MG63 (cell line): Measurements from ENCODE around the gene TNFRSF12A. TPM values are rescaled to one million over a fixed set of nuclear protein-coding genes. Genes with fewer than 3 reads are reported as not detected.

Source experiments
- DNase-seq: peaks from one replicate; pipeline ENCODE4 v3.0.0-alpha.2; 2020
- H3K27me3 ChIP-seq: fragments of 250-450 bp; sonication (Bioruptor Pico); 2 replicates; pipeline ENCODE4 v1.5.1; 2020; ENCODE audit warnings: mild to moderate bottlenecking, moderate library complexity
- H3K36me3 ChIP-seq: fragments of 250-450 bp; sonication (Bioruptor Pico); 2 replicates; pipeline ENCODE4 v1.5.1; 2020; ENCODE audit warnings: mild to moderate bottlenecking, moderate library complexity
- H3K4me3 ChIP-seq: fragments of 250-450 bp; sonication (Bioruptor Pico); 2 replicates; pipeline ENCODE4 v1.5.1; 2020; ENCODE audit warnings: mild to moderate bottlenecking, moderate library complexity
- H3K9me3 ChIP-seq: fragments of 250-450 bp; sonication (Bioruptor Pico); 2 replicates; pipeline ENCODE4 v1.5.1; 2020; ENCODE audit warnings: mild to moderate bottlenecking, moderate library complexity
- total RNA-seq: library from RNA; depleted of rRNA; stranded (reverse); fragments of >200 nt; shearing (Covaris generic); gene quantifications from 2 replicates; pipeline ENCODE4 v1.2.3, GENCODE V29; 2014; ENCODE audit warnings: low replicate concordance; rRNA removed

Gene TNFRSF12A, protein sequence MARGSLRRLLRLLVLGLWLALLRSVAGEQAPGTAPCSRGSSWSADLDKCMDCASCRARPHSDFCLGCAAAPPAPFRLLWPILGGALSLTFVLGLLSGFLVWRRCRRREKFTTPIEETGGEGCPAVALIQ
- 541 and 602 TPM in 2 replicates for total RNA-seq

DNA sequence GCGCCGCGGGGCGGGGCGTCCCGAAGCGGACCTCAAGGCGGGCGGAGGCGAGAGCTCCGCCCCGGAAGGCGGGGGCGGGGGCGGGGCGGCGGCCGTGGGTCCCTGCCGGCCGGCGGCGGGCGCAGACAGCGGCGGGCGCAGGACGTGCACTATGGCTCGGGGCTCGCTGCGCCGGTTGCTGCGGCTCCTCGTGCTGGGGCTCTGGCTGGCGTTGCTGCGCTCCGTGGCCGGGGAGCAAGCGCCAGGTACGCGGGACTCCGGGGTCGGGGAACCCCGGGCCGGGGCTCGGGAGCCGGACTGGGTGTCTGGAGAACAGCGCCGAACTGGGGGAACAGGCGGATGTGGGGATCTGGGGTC, at the start of gene TNFRSF12A:
Gene TNFRSF12A, plus strand, starts transcription at position 122 of the 357 bp plus-strand sequence. Its CDS starts 30 bp downstream, at position 152.
- Histone ChIP-seq H3K4me3 (peak within 1 kb of the TSS; percentile 99), H3K36me3 (peaks cover 25% of the 10 kb centered on the region), H3K9me3 (no peaks in the 10 kb centered on the region), H3K27me3 (no peaks in the 10 kb centered on the region)
- DNase-seq: peak; percentile 88

DNA sequence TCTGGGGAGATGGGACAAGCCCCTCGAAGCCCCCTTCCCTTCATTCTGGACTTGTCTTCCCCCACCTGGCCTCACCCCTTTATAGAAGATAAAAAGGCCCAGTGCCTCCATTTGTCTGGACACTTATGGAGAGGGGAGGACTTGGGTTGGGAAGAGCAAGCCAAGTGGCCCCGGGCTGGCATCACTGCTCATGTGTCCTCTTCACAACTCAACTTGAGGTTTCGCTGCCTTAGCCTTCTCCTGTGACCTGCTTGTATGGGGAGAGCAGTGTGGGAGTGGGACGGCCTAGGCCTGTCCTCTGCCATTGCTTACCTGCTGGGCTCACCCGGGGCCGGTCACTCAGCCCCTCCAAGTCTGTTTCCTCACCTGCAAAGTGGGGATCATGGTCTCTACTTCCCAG, 49.6 kb upstream of the TNFRSF12A start:
- peak overlapping the region; percentile 85 for H3K4me3 ChIP-seq
- no peak for DNase-seq
- no peaks in the 10 kb centered on the region for H3K27me3 ChIP-seq
- H3K9me3 ChIP-seq: no peaks in the 10 kb centered on the region
- peaks cover 44% of the 10 kb centered on the region for H3K36me3 ChIP-seq

GRCh38 chr16:2971134-2971984, 48.8 kb upstream of the TNFRSF12A start:
- no peak for DNase-seq
- H3K9me3 ChIP-seq: no peaks in the 10 kb centered on the region
- H3K36me3 ChIP-seq: peaks cover 52% of the 10 kb centered on the region
- H3K27me3 ChIP-seq: no peaks in the 10 kb centered on the region
- H3K4me3 ChIP-seq: peak overlapping the region; percentile 85

DNA sequence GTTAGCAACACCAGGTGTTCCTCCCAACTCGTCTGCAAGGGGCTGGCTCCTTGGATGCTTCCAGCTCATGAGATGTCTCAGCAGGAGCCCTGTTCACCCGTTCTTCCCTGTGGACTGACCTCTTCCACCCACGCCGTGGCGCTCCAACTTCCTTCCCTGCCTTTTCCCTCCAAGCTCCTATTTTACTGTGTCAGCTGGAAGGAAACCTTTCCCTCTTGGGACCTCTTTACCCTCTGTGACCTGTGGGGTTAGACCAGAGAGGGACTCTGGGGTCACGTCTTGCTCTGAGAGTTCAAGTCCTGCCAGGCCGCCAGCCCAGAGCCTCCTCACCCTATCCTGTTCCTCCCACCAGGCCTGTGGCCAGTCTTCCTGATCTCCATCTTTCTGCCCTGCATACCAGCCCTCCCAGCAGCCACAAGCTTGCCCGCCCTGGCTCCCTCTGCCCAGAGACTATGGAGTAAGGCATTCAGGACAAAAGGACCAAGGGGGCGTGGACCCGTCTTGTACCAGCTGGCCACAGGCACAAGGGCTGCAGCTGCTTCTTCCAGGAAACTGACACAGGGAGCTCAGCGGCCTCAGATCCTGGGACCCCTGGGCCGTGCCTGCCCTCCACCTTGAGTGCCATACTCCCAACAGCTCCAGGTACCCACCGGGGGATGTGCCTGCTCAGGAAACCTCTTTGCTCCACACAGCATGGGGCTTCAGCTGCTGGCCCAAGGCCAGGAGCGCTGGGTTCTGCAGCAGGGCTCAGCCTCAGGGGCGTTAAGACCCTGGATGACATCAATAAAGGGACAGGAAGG, 48.0 kb upstream of the TNFRSF12A start:
- no peaks in the 10 kb centered on the region for H3K9me3 ChIP-seq
- H3K4me3 ChIP-seq: no peak overlapping the region
- peaks cover 60% of the 10 kb centered on the region for H3K36me3 ChIP-seq
- H3K27me3 ChIP-seq: no peaks in the 10 kb centered on the region
- peak; percentile 37 for DNase-seq

DNA sequence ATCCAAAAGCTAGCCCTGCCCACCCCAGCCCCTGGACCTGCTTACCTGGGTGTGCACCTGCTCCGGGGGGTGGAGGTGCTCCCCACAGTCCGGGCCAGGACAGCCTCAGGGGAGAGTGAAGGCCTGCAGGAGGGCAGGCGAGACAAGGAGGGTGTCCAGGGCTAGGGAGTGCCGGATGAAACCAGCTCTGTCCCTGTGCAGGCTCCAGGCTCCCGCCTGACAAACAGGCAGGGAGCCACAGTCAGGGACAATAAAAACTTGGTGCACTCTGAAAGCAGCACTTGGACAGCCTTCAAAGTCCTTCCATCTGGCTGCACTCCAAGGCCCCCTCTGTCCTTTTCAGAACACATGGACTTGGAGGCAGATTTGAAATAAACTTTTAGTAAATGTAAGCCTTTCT, 47.1 kb upstream of the TNFRSF12A start:
- no peak for DNase-seq
- H3K9me3 ChIP-seq: no peaks in the 10 kb centered on the region
- H3K27me3 ChIP-seq: no peaks in the 10 kb centered on the region
- H3K4me3 ChIP-seq: no peak overlapping the region
- peaks cover 70% of the 10 kb centered on the region for H3K36me3 ChIP-seq

- peaks cover 75% of the 10 kb centered on the region for H3K36me3 ChIP-seq
- no peak for DNase-seq
- no peak overlapping the region for H3K4me3 ChIP-seq
- H3K9me3 ChIP-seq: no peaks in the 10 kb centered on the region
- H3K27me3 ChIP-seq: no peaks in the 10 kb centered on the region
Observed at GRCh38 chr16:2973605-2974318, 46.4 kb upstream of the TNFRSF12A start.

DNA sequence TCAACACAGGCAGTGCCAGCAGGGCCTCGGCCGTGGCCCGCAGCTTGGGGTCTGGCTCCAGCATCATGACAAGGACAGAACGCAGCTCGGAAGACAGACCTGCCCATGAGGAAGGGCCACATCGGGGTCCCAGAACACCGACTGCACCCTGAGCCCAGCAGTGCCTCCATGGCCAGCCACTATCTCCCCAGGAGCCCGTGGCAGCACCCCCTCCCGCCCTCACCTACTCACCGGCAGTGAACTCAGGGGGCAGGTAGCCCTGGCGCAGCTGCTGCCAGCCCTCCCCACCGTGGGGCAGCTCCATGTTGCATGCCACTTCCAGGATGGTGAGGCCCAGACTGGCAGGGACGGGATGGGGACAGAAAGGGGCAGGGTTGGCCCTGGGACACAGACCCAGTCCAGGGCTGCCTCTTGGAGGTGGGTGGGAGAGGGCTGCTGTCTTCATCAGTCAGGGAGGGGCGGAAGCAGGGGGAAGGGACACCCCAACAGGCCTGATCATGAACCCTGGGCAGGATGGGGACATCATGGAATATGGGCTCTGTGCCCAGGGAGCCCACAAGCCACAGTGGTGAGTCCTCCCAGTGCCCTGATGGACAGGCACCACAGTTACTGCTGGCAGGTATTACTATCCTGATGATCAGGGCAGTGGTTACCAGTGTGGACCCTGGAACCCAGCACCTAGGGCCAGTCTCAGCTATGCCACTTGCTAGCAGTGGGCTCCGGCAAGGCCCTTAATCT, 45.7 kb upstream of the TNFRSF12A start:
- peaks cover 80% of the 10 kb centered on the region for H3K36me3 ChIP-seq
- no peak overlapping the region for H3K4me3 ChIP-seq
- H3K27me3 ChIP-seq: no peaks in the 10 kb centered on the region
- DNase-seq: no peak
- H3K9me3 ChIP-seq: no peaks in the 10 kb centered on the region

GRCh38 chr16:2975161-2975795, 44.9 kb upstream of the TNFRSF12A start:
- Histone ChIP-seq H3K9me3 (no peaks in the 10 kb centered on the region), H3K4me3 (no peak overlapping the region), H3K36me3 (peaks cover 84% of the 10 kb centered on the region), H3K27me3 (no peaks in the 10 kb centered on the region)
- DNase-seq: no peak

DNA sequence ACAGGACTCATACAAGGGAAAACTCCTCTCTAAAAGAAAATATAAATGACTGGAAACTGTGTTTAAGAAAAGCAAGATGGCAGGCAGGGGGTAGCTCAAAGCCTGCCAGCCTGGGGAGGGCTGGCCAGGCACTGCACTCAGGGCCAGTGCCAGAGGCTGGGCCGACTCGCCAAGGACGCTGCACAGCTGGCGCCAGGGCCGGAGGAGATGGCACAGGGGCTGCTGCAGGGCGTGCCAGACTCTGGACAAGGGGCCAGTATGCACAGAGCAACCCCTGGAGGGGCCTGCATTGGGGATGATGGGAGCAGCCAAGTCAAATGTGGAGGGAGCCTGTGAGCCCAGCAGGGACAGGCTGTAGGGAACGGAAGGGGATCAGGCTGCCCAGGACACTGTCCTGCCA, 44.0 kb upstream of the TNFRSF12A start:
- Histone ChIP-seq H3K27me3 (no peaks in the 10 kb centered on the region), H3K36me3 (peaks cover 83% of the 10 kb centered on the region), H3K4me3 (no peak overlapping the region), H3K9me3 (no peaks in the 10 kb centered on the region)
- DNase-seq: no peak

DNA sequence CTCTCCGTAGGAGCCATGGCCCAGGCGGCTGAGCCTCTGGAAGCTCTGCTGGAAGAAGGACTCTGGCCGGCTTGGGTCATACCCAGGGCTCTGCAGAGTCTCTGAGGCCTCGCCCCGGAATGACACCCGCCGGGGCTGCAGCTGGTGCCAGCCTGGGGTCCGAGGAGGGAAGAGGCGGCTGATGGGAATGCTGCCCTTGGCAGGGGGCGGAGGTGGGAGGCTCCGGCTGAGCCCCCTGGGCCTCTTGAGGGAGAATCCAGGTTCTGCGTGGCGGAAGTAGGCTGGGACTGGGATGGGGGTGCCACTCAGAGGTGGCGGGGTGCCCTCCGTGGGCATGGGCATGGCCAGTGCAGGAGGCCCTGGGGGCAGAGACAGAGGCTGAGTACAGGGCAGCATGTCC, 43.5 kb upstream of the TNFRSF12A start:
- H3K36me3 ChIP-seq: peaks cover 79% of the 10 kb centered on the region
- DNase-seq: no peak

GRCh38 chr16:2977440-2977839, 42.7 kb upstream of the TNFRSF12A start:
- H3K4me3 ChIP-seq: no peak overlapping the region
- no peak for DNase-seq
- no peaks in the 10 kb centered on the region for H3K9me3 ChIP-seq
- H3K27me3 ChIP-seq: no peaks in the 10 kb centered on the region
- H3K36me3 ChIP-seq: peaks cover 71% of the 10 kb centered on the region

More for the DNA sequence above, 43.5 kb upstream of the TNFRSF12A start:
- Histone ChIP-seq H3K4me3 (no peak overlapping the region), H3K9me3 (no peaks in the 10 kb centered on the region), H3K27me3 (no peaks in the 10 kb centered on the region)

DNA sequence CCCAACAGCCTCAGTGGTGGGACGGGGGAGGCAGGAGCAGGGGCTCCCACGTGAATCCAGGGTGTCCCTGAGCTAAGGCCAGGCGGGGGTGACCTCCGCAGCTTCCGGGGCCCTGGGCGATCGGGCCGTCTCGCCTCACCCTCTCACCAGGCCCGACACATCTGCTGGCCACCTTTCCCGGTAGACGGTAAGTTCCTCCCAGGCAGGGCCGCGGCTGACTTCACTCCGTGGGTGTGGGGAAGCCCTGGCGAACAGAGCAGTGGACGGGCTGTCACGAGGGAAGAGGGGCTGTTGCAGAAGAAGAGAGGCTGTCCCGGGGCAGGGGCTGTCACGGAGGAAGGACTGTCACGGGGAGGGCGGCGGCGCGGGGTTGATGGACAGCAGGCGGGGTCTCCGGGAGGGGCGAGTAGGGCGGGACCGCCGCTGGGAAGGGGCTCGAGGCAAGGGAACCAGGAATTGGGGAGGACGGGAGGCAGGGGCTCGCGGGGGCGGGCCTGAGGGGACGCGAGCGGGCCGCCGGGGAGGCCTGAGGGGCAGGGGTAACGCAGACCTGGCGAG, 40.4 kb upstream of the TNFRSF12A start:
- H3K27me3 ChIP-seq: no peaks in the 10 kb centered on the region
- H3K4me3 ChIP-seq: peak overlapping the region; percentile 79
- DNase-seq: peak; percentile 52
- peaks cover 48% of the 10 kb centered on the region for H3K36me3 ChIP-seq
- H3K9me3 ChIP-seq: no peaks in the 10 kb centered on the region

DNA sequence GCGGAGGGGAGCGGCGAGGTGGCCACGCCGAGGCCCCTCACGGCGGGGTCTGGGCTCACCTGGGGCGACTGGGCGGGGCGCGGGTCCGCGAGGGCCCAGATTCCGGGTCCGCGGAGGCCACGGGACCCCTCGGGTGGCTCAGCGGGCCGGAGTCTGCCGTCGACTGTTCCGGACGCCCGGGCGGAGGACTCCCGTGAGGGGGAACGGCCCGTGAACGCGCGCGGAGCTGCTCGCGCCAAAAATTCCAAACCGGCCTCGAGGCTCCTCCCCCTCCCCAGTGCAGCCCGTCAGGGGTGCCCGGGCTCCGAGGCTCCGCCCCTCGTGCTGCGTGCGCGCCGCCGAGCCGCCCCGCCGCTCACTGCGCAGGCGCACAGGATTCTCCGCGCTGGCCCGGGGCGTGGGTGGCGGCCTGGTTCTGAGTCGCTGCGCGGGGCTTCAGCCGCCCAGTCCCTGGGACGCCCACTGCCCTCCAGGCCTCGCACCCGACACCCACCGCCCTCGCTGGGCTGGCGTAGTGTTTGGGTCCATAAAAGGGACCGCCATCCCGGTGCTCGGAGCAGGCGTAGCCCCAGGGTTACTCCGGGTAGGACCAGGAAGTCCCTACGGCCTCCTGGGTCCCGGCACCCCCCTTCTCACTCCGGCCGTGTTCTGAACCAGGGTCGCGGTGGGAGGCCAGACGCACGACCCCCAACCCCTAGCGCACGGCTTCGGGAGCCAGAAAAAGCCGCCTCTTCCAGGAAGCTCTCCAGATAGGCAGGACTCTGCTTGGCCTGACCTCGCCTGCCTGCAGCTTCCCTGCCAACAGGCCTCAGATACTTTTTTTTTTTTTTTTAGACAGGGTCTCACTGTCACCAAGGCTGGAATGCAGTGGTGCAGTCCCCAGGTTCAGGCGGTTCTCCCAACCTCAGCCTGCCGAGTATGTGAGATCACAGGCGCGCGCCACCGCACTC, 39.7 kb upstream of the TNFRSF12A start, which contains the start of gene PKMYT1:
Gene PKMYT1, minus strand, starts transcription at position 220 of the 950 bp plus-strand sequence. CDS start 789 bp downstream, outside the sequence.
- peak within 1 kb of the TSS; percentile 79 for H3K4me3 ChIP-seq
- H3K36me3 ChIP-seq: peaks cover 40% of the 10 kb centered on the region
- no peaks in the 10 kb centered on the region for H3K27me3 ChIP-seq
- H3K9me3 ChIP-seq: no peaks in the 10 kb centered on the region
- peak; percentile 94 for DNase-seq

DNA sequence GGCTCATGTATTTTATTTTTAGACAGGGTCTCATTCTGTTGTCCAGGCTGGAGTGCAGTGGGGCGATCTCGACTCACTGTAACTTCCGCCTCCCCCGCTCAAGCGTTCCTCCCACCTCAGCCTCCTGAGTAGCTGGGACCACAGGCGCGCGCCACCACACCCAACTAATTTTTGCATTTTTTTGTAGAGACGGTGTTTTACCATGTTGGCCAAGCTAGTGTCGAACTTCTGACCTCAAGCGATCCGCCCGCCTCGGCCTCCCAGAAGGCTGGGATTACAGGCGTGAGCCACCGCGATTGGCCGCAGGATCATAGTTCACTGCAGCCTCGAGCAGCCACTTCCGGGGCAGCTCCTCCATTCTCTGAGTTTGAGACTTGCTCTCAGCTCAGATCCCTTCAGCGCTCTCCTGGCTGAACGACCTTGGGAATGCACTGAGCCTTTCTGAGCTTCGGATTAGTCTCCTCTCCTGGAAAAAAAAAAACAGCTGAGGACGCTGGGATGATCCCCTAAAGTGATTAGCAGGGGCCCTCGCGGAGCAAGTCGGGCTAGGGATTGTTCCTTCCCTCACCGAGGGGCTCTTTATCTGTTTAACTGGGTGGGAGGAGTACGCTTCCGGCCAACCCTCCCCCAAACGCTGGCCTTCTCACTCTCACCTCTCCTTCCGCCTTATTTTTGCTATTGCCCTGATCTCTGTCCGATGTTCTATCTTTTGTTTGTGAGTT, 38.8 kb upstream of the TNFRSF12A start:
- Histone ChIP-seq H3K27me3 (no peaks in the 10 kb centered on the region), H3K36me3 (peaks cover 32% of the 10 kb centered on the region), H3K4me3 (peak overlapping the region; percentile 79), H3K9me3 (no peaks in the 10 kb centered on the region)
- DNase-seq: no peak
